ENCODE measurements around the gene PAX8. TPM values are rescaled to one million over a fixed set of nuclear protein-coding genes. Genes with fewer than 3 reads are reported as not detected.
"Not testable (repeated sequence)": the region's sequence is repeated elsewhere in the genome, so short reads cannot be mapped to it uniquely, and the experiment has no call there.

The PAX8 gene
- total RNA-seq, 1 donor from 2014 or later: 2.1 TPM

DNA sequence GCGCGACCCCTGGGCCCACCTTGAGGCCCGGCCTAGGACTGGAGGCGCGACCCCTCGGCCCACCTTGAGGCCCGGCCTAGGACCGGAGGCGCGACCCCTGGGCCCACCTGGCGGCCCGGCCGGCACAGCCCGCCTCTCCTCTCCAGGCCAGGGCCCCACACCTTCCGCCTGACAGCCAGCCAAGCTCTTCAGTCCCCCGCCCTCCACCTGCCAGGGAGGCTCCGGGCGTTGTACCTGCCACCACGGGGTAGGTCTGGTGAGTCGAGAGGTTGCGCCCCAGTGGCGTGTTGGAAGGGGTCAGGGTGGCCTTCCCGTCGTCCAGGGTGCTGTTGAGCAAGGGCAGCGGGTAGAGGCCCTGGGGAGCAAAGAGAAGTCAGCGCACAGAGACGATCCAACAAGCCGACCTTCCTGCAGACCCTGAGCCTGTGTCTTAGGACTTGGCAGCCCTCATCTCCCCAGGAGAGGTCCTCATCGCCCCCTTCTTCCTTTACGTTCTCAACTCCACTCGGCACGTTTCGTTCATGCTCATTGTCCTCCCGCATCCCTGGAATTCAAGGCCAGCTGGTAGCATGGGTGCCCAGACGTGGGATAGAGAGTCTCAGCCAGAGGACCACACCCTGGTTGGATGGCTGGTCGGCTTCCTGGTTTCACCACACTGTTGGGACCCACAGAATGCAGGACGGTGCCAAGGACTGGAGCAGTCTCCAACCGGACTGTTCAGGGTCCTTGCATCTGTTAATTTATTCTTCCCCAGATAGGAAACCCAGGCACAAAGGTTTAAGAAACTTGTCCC is 42.2 kb downstream of the PAX8 start:
- Mint-ChIP-seq H3K27ac (ENCODE audit: unreplicated experiment) (no peak overlapping the region), H3K9me3 (ENCODE audit: unreplicated experiment) (no peaks in the 10 kb centered on the region), H3K36me3 (ENCODE audit: low read depth, unreplicated experiment) (peaks cover 3% of the 10 kb centered on the region), H3K4me3 (ENCODE audit: unreplicated experiment) (no peak overlapping the region), H3K4me1 (ENCODE audit: unreplicated experiment) (no peaks in the 10 kb centered on the region), H3K27me3 (ENCODE audit: unreplicated experiment) (peaks cover 3% of the 10 kb centered on the region)
- TF ChIP-seq, protein P1, sequence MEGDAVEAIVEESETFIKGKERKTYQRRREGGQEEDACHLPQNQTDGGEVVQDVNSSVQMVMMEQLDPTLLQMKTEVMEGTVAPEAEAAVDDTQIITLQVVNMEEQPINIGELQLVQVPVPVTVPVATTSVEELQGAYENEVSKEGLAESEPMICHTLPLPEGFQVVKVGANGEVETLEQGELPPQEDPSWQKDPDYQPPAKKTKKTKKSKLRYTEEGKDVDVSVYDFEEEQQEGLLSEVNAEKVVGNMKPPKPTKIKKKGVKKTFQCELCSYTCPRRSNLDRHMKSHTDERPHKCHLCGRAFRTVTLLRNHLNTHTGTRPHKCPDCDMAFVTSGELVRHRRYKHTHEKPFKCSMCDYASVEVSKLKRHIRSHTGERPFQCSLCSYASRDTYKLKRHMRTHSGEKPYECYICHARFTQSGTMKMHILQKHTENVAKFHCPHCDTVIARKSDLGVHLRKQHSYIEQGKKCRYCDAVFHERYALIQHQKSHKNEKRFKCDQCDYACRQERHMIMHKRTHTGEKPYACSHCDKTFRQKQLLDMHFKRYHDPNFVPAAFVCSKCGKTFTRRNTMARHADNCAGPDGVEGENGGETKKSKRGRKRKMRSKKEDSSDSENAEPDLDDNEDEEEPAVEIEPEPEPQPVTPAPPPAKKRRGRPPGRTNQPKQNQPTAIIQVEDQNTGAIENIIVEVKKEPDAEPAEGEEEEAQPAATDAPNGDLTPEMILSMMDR (IDR thresholded peaks at IDR 0.05; ENCODE audit: unreplicated experiment): no peak
- DNase-seq (ENCODE audit: low spot score): no peak

DNA sequence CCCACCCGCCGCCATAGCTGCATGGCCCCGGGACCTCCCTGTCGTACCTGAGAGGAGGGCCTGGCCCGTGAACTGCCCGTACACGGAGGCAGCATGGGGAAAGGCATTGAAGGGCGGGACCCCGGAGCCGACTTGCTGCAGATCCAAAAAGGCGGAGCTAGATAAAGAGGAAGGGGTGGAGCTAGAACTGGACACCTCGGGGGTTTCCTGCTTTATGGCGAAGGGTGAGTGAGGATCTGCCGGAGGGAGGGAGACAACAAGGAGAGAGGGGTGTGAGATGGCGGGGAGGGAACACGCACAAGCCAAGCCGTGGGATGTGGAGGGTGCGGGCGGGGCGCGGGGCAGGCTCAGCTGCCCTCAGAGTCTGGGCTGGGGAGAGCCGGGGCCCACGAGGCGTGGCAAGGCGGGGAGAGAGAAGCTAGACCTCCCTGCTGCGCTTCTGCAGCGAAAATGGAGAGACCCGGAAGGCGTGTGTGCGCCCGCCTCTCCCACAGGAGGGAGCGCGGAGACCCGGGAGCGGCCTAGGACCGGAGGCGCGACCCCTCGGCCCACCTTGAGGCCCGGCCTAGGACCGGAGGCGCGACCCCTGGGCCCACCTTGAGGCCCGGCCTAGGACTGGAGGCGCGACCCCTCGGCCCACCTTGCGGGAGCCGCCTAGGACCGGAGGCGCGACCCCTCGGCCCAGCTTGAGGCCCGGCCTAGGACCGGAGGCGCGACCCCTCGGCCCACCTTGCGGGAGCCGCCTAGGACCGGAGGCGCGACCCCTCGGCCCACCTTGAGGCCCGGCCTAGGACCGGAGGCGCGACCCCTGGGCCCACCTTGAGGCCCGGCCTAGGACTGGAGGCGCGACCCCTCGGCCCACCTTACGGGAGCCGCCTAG is 43.1 kb downstream of the PAX8 start:
- H3K4me3 Mint-ChIP-seq (ENCODE audit: unreplicated experiment); H3K4me1 Mint-ChIP-seq (ENCODE audit: unreplicated experiment); H3K36me3 Mint-ChIP-seq (ENCODE audit: low read depth, unreplicated experiment); H3K27ac Mint-ChIP-seq (ENCODE audit: unreplicated experiment); DNase-seq (ENCODE audit: low spot score); H3K9me3 Mint-ChIP-seq (ENCODE audit: unreplicated experiment); H3K27me3 Mint-ChIP-seq (ENCODE audit: unreplicated experiment): not testable (repeated sequence)

DNA sequence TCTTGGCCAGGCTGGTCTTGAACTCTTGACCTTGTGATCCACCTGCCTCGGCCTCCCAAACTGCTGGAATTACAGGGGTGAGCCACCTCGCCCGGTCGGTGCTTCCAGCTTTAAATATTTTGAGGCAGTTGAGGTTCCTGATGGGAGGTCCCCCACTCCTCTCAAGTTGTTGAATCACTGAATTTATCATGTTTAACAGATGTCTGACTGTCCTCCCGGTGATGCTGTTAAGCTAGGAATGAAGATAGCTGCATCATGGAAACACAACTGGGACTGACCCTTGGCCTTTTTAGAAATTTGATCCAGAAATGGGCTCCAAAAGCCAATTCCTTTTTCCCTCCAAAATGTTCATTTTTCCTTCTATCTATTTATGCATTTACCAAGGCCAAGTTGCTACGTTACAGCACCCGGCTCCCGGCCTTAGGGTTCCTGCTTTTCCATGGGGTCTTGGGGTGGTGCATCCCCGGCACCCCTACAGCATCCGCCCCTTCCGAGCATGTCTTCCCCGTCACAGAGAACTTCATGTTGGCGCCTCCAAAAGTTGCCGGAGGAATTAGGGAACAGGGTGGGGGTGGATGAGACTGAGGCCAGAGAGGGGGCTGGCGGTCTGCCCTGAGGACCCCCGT is 43.9 kb downstream of the PAX8 start:
- TF ChIP-seq, protein P1 (IDR thresholded peaks at IDR 0.05; ENCODE audit: unreplicated experiment): no peak
- H3K27ac Mint-ChIP-seq (ENCODE audit: unreplicated experiment): no peak overlapping the region
- peaks cover 3% of the 10 kb centered on the region for H3K27me3 Mint-ChIP-seq (ENCODE audit: unreplicated experiment)
- H3K36me3 Mint-ChIP-seq (ENCODE audit: low read depth, unreplicated experiment): no peaks in the 10 kb centered on the region
- no peak overlapping the region for H3K4me3 Mint-ChIP-seq (ENCODE audit: unreplicated experiment)
- no peaks in the 10 kb centered on the region for H3K9me3 Mint-ChIP-seq (ENCODE audit: unreplicated experiment)
- DNase-seq (ENCODE audit: low spot score): no peak
- H3K4me1 Mint-ChIP-seq (ENCODE audit: unreplicated experiment): peaks cover 5% of the 10 kb centered on the region

DNA sequence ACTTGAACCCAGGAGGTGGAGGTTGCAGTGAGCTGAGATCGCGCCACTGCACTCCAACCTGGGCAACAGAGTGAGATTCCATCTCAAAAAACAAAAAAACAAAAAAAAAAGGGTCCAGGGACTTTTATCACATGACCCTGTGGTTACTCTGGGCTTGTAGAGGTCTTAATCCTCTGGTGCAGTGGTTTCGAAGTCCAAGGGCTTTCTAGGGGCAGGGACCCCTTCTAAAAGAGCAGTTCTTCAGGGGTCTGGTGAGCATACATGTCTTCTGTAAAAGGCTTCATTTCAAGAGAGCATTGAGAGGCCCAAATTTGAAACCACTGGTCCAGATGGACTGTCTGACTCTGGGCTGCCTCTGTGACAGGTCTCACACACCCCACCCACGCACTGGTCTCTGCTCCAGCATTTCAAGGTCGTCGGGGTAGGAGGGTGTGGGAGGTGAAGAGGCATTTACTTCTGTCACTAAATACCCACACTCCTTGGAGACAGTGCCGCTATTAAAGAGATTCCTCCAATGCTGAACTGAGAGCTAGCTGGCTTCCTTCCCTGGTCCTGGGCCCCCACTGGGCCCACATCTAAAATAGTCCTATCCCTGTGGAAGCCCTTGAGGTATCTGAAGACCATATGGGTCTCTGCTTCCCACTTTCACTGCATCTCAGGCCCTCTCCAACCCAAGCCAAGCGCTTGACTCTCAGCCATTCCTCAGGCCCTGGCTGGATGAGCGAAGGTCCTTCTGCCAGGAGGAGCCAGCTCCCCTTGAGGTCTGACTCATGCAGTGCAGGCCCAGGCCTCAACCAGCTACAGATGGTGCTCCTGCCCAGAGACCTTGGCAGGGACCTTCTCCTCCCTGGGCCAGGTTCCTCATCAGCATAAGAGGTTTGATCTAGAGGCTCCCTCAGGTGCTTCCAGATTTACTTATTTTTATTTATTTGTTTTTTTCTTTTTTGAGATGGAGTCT is 44.8 kb downstream of the PAX8 start:
- Mint-ChIP-seq H3K27ac (ENCODE audit: unreplicated experiment) (no peak overlapping the region), H3K36me3 (ENCODE audit: low read depth, unreplicated experiment) (no peaks in the 10 kb centered on the region), H3K27me3 (ENCODE audit: unreplicated experiment) (peaks cover 1% of the 10 kb centered on the region), H3K4me1 (ENCODE audit: unreplicated experiment) (peaks cover 12% of the 10 kb centered on the region), H3K4me3 (ENCODE audit: unreplicated experiment) (no peak overlapping the region), H3K9me3 (ENCODE audit: unreplicated experiment) (no peaks in the 10 kb centered on the region)
- no peak for DNase-seq (ENCODE audit: low spot score)
- TF ChIP-seq, protein P1 (IDR thresholded peaks at IDR 0.05; ENCODE audit: unreplicated experiment): no peak

DNA sequence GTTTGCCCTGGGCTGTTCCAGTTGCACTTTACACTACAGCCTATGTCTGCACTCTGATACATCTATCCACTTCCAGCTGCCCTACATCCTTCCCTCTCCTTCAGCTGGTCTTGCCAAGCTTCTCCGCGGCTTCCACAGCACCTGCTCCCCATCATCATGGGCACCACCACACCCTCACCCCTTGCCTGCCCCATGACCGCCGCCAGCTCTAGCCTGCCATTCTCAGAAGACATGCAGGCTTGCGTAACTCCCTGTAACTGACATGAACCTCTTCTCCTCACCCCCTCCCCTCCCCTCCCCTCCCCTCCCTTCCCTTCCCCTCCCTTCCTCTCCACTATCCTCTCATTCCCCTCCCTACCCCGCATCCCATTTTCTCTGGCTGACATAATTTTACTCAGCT is 46.0 kb downstream of the PAX8 start:
- DNase-seq (ENCODE audit: low spot score): no peak
- TF ChIP-seq, protein P1 (IDR thresholded peaks at IDR 0.05; ENCODE audit: unreplicated experiment): no peak
- Mint-ChIP-seq H3K4me1 (ENCODE audit: unreplicated experiment) (peaks cover 12% of the 10 kb centered on the region), H3K36me3 (ENCODE audit: low read depth, unreplicated experiment) (no peaks in the 10 kb centered on the region), H3K4me3 (ENCODE audit: unreplicated experiment) (no peak overlapping the region), H3K9me3 (ENCODE audit: unreplicated experiment) (no peaks in the 10 kb centered on the region), H3K27me3 (ENCODE audit: unreplicated experiment) (peaks cover 1% of the 10 kb centered on the region), H3K27ac (ENCODE audit: unreplicated experiment) (no peak overlapping the region)

Data from endothelial cell (in vitro differentiated cells).